Measurements from ENCODE around the gene ARMC8. TPM values are rescaled to one million over a fixed set of nuclear protein-coding genes. Genes with fewer than 3 reads are reported as not detected.

The ARMC8 gene
- polyA plus RNA-seq, 4 donors: 40.7 to 61.0 (median 47.7) TPM

- no peak for DNase-seq (ENCODE audit: low read depth in 4 of 4, low spot score in 3 of 4)
These were observed 54.0 kb downstream of the ARMC8 start for GRCh38 chr3:138241061-138241460.

GRCh38 chr3:138241676-138242075 lies 54.6 kb downstream of the ARMC8 start:
- no peak for DNase-seq (ENCODE audit: low read depth in 4 of 4, low spot score in 3 of 4)

- DNase-seq (ENCODE audit: low read depth in 4 of 4, low spot score in 3 of 4): no peak
These were observed 55.4 kb downstream of the ARMC8 start for GRCh38 chr3:138242466-138242865.

GRCh38 chr3:138245026-138245425 lies 57.9 kb downstream of the ARMC8 start:
- DNase-seq (ENCODE audit: low read depth in 4 of 4, low spot score in 3 of 4): no peak

GRCh38 chr3:138249636-138250035 lies 62.5 kb downstream of the ARMC8 start:
- no peak for DNase-seq (ENCODE audit: low read depth in 4 of 4, low spot score in 3 of 4)

GRCh38 chr3:138253609-138254008 lies 66.5 kb downstream of the ARMC8 start:
- DNase-seq (ENCODE audit: low read depth in 4 of 4, low spot score in 3 of 4): no peak

- DNase-seq (ENCODE audit: low read depth in 4 of 4, low spot score in 3 of 4): no peak
These were observed 67.1 kb downstream of the ARMC8 start for GRCh38 chr3:138254216-138254615.

GRCh38 chr3:138256022-138256421 lies 68.9 kb downstream of the ARMC8 start:
- DNase-seq (ENCODE audit: low read depth in 4 of 4, low spot score in 3 of 4): no peak

- no peak for DNase-seq (ENCODE audit: low read depth in 4 of 4, low spot score in 3 of 4)
These were observed 70.9 kb downstream of the ARMC8 start for GRCh38 chr3:138257986-138258385.

GRCh38 chr3:138259126-138259525 lies 72.0 kb downstream of the ARMC8 start:
- no peak for DNase-seq (ENCODE audit: low read depth in 4 of 4, low spot score in 3 of 4)

- no peak for DNase-seq (ENCODE audit: low read depth in 4 of 4, low spot score in 3 of 4)
These were observed 73.5 kb downstream of the ARMC8 start for GRCh38 chr3:138260611-138261010.

- no peak for DNase-seq (ENCODE audit: low read depth in 4 of 4, low spot score in 3 of 4)
These were observed 76.0 kb downstream of the ARMC8 start for GRCh38 chr3:138263104-138263503.

GRCh38 chr3:138265745-138266144 lies 78.6 kb downstream of the ARMC8 start:
- no peak for DNase-seq (ENCODE audit: low read depth in 4 of 4, low spot score in 3 of 4)

GRCh38 chr3:138267083-138267482 lies 80.0 kb downstream of the ARMC8 start:
- DNase-seq (ENCODE audit: low read depth in 4 of 4, low spot score in 3 of 4): no peak

- DNase-seq (ENCODE audit: low read depth in 4 of 4, low spot score in 3 of 4): no peak
These were observed 83.1 kb downstream of the ARMC8 start for GRCh38 chr3:138270245-138270644.

- DNase-seq (ENCODE audit: low read depth in 4 of 4, low spot score in 3 of 4): no peak
These were observed 84.2 kb downstream of the ARMC8 start for GRCh38 chr3:138271189-138271794.

- DNase-seq (ENCODE audit: low read depth in 4 of 4, low spot score in 3 of 4): no peak
These were observed 94.5 kb downstream of the ARMC8 start for GRCh38 chr3:138281561-138281960.

- DNase-seq (ENCODE audit: low read depth in 4 of 4, low spot score in 3 of 4): no peak
These were observed 95.7 kb downstream of the ARMC8 start for GRCh38 chr3:138282836-138283235.

- DNase-seq (ENCODE audit: low read depth in 4 of 4, low spot score in 3 of 4): no peak
These were observed 97.0 kb downstream of the ARMC8 start for GRCh38 chr3:138284079-138284478.

- no peak for DNase-seq (ENCODE audit: low read depth in 4 of 4, low spot score in 3 of 4)
These were observed 97.9 kb downstream of the ARMC8 start for GRCh38 chr3:138284957-138285477.

GRCh38 chr3:138289260-138289659 lies 102.2 kb downstream of the ARMC8 start:
- DNase-seq (ENCODE audit: low read depth in 4 of 4, low spot score in 3 of 4): no peak

- DNase-seq (ENCODE audit: low read depth in 4 of 4, low spot score in 3 of 4): no peak
These were observed 102.6 kb downstream of the ARMC8 start for GRCh38 chr3:138289701-138290100.

- DNase-seq (ENCODE audit: low read depth in 4 of 4, low spot score in 3 of 4): no peak
These were observed 109.5 kb downstream of the ARMC8 start for GRCh38 chr3:138296639-138297038.

Data from left renal pelvis (tissue), 4 donors.